GM18519 (cell line): ENCODE measurements around the gene TNIP1.

Source experiments
- ATAC-seq: cut with Tn5 transposase; IDR thresholded peaks from one replicate; pipeline ENCODE4 v1.9.1; 2021; ENCODE audit warnings: mild to moderate bottlenecking, moderate library complexity; ENCODE audit not compliant: unreplicated experiment, low FRiP score

The TNIP1 gene

GRCh38 chr5:151068433-151069197, 12.2 kb downstream of the TNIP1 start:
- ATAC-seq: peak; percentile 42

GRCh38 chr5:151067632-151068432, 13.0 kb downstream of the TNIP1 start:
- ATAC-seq: peak; percentile 4

- no peak for ATAC-seq
Measured at GRCh38 chr5:151066920-151067319, 13.9 kb downstream of the TNIP1 start.

- no peak for ATAC-seq
Measured at GRCh38 chr5:151065609-151066008, 15.2 kb downstream of the TNIP1 start.

- no peak for ATAC-seq
Measured at GRCh38 chr5:151064916-151065499, 15.8 kb downstream of the TNIP1 start.

- ATAC-seq: no peak
Measured at GRCh38 chr5:151063142-151063989, 17.5 kb downstream of the TNIP1 start.

- ATAC-seq: no peak
Measured at GRCh38 chr5:151062405-151063141, 18.3 kb downstream of the TNIP1 start.

- no peak for ATAC-seq
Measured at GRCh38 chr5:151060742-151061141, 20.1 kb downstream of the TNIP1 start.

- ATAC-seq: no peak
Measured at GRCh38 chr5:151058891-151059489, 21.8 kb downstream of the TNIP1 start.

GRCh38 chr5:151058301-151058700, 22.5 kb downstream of the TNIP1 start:
- no peak for ATAC-seq

- no peak for ATAC-seq
Measured at GRCh38 chr5:151056379-151057325, 24.2 kb downstream of the TNIP1 start.

GRCh38 chr5:151055336-151055735, 25.5 kb downstream of the TNIP1 start:
- no peak for ATAC-seq

- ATAC-seq: no peak
Measured at GRCh38 chr5:151054709-151055108, 26.1 kb downstream of the TNIP1 start.

- no peak for ATAC-seq
Measured at GRCh38 chr5:151053796-151054462, 26.9 kb downstream of the TNIP1 start.

GRCh38 chr5:151052836-151053235, 28.0 kb downstream of the TNIP1 start:
- no peak for ATAC-seq

- no peak for ATAC-seq
Measured at GRCh38 chr5:151051931-151052608, 28.8 kb downstream of the TNIP1 start.
